Colon (tissue), 2 donors: Measurements from ENCODE around the gene LRMDA.

Experiments used
- FAIRE-seq: peaks from 2 replicates; lab custom pipeline; 2012; peaks lifted over from hg19 to GRCh38; lab: Jason Lieb, UNC
- donor health status: control.
- donor health status: control.

The LRMDA gene

DNA sequence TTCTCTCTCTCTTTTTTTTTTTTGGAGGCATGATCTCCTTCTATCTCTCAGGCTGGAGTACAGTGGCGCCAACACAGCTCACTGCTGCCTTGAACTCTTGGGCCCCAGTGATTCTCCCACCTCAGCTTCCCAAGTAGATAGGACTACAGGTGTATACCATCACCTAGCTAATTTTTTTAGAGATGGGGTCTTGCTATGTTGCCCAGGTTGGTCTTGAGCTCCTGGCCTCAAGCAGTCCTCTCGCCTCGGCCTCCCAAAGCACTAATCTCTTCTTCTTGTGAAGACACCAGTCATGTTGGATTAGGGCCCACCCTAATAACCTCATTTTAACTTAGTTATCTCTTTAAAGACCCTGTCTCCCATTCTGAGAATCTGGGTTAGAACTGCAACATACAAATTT, 45.6 kb downstream of the LRMDA start:
- no peak for FAIRE-seq

DNA sequence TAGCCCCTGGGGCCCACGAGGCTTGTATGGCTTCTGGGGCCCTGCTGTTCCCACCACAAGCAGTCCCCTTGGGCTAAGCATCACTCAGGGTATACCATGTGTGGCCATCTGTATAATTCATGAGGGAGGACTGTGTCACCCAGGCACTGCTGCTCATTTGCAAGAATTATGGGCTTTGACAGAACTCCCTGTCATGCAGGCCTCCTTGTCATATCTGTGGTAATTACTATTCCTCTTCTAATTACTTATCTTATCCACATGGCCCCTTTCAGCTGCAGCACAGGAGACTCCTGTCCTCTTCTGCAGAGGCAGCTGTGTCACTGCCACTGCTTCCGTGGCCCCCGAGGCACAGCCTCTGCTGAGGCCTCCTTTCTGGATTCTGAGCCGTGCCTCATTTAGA, 46.3 kb downstream of the LRMDA start:
- no peak for FAIRE-seq

DNA sequence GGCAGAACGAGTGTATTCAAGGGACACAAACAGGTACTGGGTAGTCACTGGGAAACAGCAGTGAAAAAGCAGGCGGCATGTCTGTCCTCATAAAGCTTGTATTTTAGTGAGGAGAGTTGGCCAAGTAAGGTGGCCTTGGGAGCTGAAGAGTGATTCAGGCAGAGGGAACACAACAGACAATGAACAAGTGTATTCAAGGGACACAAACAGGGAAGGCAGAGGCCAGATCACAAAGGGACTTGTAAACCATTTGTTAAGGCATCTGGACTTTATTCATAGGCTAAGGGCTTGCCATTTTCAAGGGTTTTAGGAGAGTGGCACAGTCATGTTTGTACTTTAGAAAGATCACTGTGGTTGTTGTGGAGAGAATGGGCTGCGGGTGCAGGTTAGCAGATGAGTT, 49.0 kb downstream of the LRMDA start:
- no peak for FAIRE-seq

DNA sequence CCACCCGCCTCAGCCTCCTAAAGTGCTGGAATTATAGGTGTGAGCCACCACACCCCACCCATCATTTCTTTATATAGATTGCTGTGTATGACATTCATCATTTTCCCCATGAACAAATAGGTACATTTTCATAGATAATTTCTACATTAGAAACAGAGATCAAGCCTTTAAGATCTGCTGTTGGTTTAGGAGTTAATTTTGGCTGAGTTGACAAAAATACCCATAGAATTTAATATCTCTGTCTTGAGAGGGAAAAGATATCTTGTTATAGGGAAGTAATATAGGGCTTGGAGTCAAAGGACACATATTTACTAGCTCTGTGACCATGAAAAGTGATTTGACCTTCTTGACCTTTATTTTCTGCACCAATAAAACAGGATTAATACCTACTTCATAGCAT, 51.8 kb downstream of the LRMDA start:
- no peak for FAIRE-seq

DNA sequence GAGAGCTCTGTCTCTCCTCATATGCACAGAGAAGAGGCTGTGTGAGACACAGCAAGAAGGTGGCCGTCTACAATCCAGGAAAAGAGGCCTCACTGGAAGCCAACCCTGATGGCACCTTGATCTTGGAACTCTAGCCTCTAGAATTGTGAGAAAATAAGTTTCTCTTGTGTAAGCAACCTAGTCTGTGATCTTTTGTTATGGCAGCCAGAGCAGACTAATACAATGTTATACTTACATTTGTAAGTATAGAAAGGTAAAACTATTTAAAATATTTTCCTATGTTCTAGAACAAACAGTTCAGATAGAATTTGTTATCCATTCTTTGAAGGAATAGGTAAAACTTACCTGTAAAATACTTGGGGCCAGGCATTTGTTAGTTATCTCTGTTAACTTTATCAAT, 53.3 kb downstream of the LRMDA start:
- FAIRE-seq, result no peak

DNA sequence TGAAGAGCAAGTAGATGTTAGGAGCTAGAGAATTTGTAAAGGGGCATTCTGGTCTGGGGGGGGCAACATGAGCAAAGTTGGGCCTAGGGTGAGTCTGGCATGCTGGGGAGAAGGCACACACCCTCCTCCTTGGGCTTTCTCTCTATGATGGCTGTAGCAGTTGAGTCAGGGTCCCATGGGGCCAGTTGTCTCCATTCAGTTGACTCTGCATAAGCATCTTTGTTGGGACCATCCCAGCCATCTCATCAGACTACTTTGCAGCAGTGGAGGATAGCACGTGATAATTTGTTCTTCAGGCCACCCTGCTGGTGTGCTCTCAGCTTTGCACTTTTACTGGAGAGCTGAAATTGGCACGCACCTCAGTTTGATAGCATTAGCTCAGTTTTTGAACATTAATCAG, 55.2 kb downstream of the LRMDA start:
- no peak for FAIRE-seq

DNA sequence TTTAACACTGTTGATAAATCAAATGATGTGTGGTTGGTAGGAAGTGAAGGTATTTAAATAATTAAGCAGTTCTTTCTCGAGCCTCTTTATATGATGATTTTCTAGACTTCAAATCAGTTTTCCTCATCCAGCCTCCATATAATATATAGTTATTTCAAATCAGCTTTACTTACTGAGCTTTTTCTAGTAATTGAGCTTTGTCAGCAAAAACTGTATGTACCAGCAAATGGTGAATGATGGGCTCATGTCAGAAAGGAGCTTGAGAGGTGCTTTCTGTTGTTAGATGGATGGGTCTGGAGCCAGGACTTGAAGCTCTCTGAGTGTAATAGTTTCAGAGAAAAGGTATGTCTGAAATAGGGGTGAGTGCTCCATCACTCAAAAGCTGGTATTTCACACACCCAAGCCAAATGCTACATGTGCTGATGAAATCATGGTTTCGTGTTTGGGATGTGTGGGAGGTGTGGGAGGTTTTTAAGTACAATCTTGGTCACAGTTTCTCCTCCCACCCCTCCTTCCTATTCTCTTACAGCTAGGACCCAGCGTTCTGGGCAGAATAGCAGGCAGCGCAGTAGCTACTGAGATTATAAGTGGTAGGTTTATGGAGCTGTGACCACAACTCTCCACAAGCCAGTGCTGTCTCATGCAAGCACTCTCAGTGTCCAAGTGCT, 55.8 kb downstream of the LRMDA start:
- FAIRE-seq, result no peak

DNA sequence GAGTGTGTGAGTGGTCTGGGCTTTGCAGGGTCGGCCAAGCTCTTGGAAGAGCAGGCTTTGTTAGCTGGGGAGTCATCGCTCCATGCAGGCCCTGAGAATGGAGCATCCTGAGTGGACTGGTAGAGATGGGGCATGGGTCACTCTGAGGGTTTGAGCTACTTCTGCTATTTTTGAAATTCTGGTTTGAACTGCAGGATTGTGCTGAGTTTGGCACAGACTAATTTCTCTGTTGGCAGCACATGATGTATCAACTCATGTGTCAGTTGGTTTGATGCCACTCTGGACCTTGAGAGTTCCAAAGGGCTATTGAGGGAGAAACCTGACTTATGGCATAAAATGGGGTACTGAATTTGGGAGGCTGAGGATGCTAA, 56.3 kb downstream of the LRMDA start:
- FAIRE-seq, result no peak

DNA sequence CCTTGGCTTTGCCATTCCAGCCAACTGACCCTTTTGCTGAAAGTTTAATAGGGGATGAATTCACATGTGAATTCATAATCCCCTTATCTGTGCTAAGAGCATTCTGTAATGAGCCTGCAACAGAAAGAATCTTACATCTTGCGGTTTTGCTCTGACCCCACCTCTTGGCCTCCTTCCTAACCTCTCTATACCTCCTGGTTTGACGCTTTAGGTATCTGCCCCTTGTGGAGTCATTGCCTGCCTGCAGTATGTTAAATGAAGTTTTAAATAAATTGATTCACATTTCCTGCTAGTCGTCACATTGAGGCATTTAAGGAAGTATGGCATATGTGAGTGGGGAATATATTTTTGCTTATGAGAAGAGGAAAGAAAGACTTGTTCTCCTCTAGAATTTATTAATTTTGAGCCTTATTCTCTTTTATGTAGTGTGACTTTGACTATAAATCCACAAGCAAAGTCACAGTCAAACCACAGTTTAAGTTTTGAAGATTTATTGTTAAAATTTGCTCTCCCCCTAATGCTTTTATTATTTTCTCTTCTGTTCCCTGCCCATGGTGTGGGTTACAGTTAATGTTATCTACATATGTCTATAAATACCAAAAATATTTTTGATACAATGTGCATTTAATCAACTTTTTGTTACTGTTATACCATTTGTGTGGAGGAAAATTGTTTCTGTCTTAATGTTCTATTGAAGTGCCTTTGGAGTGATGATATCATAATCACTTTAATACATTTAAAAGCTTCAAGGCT, 60.9 kb downstream of the LRMDA start:
- FAIRE-seq, result no peak

DNA sequence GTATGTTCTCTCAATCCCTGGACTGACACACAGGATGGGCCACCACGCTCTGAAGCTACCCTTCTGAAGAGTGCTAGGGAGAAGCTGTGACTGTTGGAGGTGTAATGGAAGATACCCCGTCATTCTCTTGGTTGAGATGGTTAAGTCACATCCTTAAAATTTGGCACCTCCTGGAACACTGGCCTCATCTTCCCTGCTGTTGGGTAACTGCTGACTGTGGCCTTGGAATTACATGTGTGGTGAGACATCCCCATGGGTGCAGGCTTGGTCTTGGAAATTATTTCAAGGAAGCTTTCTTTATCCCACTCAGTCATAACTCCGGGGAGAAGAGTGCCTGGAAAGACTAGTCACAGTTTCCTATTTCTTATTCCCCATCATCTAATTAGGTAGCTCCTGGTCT, 62.0 kb downstream of the LRMDA start:
- no peak for FAIRE-seq

DNA sequence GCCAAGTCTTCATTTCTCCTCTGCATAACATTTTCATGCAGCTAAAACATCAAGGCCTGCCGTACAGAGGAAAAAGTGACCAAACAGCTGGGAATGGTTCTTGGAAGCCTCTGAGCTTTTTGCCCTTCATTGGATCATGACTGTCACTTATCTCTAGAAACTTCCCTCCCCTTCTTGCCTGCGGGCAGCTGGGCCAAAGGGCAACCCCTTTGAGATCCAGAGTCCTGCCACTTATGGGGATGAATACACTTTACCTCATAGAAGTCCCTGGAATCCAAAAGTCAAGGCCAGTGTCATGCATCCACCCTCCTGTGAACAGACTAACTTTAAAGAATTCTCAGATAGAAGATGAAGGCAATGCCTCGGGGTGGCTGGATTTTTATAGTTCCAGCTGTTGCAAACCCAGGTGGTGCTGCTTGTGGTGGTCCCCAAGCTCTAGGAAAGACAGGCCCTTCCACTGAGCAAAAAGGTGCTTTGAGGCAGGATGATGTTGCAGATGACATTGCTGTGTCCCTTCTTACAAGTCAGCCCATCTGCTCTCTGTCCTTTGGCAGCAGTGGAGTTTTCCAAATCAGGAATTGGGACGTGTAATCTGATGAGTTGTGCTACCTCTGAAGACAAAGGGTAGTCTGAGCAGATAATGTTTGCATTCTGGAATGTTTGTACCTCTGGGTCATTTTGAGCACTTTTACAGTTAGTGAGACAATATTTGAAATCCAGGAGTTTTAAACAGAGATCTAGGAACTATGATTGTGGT, 64.2 kb downstream of the LRMDA start:
- FAIRE-seq, result no peak

DNA sequence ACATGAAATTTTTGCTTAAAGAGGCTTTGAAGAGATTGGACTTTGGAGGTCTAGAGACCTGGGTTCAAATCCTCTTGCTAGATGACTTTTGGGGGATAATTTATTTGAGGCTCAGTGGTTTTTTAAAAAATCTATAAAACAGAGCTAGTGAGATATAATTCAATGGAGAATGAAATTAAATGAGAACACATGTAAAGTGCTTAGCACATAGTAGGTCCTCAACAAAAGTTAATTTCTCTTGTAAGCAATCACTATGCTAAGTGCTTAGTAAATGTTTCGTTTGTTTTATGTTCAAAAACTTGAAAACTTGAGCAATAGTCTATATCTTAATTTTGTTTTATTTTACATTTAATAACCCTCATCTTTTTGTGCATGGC, 64.8 kb downstream of the LRMDA start:
- no peak for FAIRE-seq

DNA sequence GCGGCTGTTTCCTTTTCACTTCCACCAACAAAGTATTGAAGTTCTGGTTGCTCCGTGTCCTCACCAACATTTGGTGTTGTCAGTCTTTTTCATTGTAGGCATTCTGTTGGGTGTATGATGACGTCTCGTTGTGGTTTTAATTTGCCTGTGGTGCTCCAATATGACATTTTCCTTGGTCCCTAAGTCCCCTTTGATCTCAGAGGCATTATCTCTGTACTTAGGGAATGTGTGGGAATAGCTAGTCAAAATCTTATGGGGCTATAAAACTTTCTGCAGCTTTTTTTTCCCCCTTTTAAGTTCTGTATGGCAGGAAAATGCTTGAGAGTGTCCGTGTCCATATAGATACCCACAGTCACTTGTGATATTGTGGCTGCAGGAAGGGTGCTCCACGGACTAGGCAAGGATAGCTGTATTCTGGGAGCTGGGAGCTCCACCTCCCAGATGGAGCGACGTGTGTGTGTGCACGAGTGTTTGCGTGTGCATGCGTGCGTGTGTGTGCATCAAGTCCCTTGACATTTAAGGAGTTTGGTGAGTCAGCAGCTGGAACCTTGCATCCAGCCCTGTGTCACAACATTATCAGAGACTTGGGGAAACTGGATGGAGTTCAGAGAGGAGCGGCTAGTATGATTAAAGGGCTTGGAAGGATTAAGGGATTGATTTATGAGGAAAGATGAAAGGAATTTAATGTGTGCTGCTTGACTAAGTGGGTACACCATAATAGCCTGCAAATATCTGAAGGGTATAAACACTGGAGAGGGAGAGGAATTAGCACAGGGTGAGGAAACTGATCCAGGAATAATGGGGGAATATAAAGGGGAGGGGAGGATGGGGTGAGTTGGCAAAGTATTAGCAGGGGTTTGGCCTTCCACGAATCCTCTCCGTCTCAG, 66.8 kb downstream of the LRMDA start:
- FAIRE-seq, result no peak

DNA sequence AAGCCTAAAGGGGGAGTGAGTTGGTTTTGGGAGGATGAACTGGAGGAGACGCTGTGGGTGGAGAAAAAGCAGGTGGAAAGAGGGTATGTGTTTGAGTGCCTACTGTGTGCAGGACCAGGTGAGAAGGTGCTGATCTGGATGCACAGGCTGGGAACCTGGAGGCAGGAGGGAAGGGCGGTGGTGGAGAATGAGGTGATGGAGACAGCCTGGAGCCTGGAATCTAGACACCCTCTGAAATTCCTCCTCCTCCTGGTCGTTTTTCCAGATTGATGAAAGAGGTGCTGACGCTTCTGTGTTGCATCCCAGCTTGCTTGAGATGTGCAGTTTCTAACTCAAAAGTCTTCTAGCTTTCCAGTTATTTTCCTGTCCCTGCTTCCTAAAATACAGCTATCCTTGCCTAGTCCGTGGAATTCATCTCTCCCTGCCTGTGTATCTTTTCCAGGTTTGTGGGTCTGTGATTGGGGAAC, 67.5 kb downstream of the LRMDA start:
- FAIRE-seq, result no peak

DNA sequence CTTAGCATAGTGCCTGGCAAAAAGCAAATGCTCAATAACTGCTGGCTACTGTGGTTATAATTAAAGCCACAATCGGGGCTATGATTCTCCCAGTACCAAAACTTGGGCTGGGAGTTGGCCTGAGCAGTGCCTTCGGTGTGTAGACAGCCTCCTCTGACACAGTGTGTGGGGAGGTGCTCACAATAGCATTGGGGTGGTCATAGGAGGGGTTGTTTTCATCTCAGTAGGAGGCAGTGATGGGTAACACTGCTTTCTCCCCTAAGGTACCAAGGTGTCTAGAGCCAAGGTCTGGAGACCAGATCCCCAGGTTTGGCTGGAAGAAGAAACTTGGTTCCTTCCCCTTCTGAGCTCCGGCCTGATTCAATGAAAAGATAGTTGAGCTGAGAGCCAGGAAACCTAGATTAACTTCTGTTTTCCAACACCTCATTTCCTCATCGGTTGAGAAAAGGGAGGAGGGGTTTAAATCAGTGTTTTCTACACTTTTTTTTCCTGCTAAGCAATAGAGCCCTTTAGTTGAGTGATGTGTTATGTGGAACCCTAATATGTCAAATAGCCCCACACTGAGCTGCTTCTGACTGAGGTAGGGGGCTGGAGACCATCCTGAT, 68.2 kb downstream of the LRMDA start:
- FAIRE-seq, result no peak

DNA sequence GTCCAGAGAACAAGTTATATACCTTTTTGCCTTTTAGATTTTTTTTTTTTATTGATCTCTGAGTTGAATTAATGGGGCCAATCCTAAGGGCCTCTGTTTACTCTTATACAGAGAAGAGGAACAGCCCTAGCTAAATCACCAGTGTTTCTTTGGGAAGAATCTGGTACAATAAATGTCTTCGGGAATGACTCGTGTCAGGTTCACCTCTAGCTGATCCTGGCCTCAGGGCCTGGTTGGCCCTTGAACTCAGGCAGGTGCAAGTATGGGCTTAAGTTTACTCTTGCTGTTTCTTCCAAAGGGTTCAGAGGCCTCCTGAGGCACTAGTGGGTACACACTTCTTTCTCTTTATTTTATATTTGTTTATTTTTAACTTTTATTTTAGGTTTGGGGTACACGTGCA, 71.0 kb downstream of the LRMDA start:
- no peak for FAIRE-seq

DNA sequence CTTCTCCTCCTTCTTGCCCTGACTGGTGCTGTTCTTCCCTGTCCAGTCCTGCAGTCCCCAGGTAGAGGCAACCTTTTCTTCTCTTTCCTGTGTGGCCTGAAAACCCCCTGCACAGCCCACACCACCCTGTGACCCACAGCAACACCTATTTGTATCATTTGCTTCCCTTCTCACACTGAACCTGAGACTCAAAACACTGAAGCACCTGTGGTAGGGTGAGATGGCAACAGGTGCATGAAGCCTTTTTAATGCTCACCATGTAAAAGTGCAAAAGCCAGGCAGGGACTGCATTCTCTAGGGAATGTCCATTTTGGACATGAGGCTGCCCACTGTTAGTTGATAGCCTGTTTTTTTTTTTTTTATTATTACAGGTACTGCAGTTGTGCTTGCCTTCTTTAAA, 71.4 kb downstream of the LRMDA start:
- no peak for FAIRE-seq

DNA sequence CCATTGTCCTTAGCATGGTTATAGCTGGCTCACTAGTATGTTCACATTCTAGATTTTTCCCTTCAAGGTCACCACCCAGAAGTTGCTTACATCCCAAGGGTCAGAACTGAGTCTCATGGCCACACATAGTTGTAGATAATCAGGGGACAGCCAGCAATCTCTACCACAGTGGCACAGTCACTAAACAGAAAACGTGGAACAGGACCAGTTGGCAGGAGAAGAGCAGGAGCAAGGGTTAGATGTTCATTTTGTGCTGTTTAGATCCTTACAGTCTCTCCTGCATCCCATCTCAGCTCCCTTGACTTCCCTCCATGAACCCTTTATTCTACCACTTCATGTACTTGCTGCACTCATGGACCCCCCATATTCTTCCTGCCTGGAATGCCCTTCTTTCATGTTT, 73.9 kb downstream of the LRMDA start:
- no peak for FAIRE-seq

DNA sequence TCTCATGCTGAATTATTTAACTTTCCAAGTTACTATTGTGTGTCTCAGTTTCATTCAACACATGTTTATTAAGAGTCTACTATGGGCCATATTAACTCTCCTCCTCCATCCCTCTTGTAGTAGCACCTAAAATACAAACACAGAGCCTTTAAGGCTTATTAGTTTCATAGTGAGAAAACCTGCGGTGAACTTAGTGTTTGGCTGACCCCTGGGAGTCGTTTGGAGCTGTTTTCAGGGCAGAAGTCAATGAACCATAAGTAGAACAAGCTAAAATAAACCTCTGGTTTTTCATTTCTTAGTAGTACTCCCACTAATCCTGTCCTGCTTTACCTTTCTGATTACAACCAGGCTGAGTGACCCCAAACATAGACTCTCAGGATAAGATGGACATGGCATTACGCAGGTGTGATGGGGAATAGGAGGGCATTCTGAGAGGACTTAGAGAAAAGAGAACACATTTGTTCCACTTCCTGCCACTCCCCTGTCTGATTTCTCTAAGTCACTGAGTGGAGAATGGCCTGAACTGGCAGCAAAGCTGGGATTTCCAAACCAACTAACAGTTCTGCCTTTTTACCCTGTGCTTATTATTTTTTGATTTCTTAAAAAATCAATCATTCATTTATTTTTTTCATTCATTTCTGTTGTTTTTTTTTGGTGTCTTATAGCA, 74.5 kb downstream of the LRMDA start:
- FAIRE-seq, result no peak

DNA sequence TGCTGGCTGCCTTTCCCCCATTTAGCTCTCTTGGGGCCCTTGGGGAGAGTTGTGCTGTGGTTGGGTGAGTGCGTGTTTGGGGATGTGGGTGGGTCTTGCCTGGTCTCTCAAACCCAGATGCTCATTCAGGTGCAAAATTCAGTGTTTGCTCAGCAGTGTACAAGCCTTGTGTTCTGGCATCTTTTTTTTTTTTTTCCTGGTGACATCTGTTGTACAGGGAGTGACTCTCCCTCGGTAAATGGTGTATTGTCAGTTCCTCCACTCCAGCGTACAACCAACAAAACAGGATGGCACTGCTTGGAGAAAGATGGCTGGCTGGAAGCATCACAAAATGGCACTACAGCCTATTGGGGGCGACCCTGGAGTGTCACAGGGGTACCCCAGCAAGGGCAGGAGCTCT, 75.5 kb downstream of the LRMDA start:
- no peak for FAIRE-seq

DNA sequence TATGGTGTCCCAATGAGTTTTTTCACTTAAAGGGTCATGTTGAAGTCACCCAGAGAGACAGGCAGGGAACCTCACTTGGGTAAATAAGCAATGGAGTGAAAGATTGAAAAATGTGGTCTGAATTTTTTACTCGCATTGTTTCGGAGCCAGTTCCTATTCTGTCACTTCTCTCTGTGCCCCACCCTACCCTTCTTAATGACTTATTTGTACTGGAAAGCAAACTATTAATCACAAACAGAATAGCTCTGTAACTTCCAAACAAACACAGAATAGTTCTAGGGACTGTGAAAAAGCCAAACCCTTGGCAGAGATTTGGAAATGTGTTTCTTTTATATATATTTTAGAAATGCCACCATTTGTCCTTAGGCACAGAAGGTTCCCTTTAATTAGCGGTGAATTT, 76.0 kb downstream of the LRMDA start:
- FAIRE-seq, result no peak
